HepG2 (cell line): Measurements from ENCODE around the gene SRI. TPM values are rescaled to one million over a fixed set of nuclear protein-coding genes. Genes with fewer than 3 reads are reported as not detected.
A peak's percentile ranks its signal among the peaks of the same experiment; 100 is the strongest.

Source experiments
- ARNT ChIP-seq: fragments of 450-650 bp; IDR thresholded peaks from 2 replicates; pipeline ENCODE4 v1.6.1; 2017
- ASH2L ChIP-seq: fragments of 300-600, 200-600 bp; sonication (generic); IDR thresholded peaks from 2 replicates; pipeline ENCODE4 v1.7.0; 2017; ENCODE audit warnings: low read depth, mild to moderate bottlenecking, moderate library complexity, mixed read lengths, low read length; ENCODE audit not compliant: insufficient read length
- CEBPG ChIP-seq: IDR thresholded peaks from 2 replicates; pipeline ENCODE4 v1.6.1; 2016
- CREB1 ChIP-seq, 2 experiments: fragments of 450-650 bp in 1 of 2; IDR thresholded peaks; 2 replicates each; pipeline ENCODE4 v1.6.1; 2016 to 2017; ENCODE audit warnings: control low read depth in 1 of 2, mild to moderate bottlenecking in 1 of 2, missing compliant biosample characterization in 1 of 2, missing genetic modification characterization in 1 of 2
- DNMT1 ChIP-seq: sonication (generic); formaldehyde crosslinking; IDR thresholded peaks from 2 replicates; pipeline ENCODE4 v1.5.1; 2020; ENCODE audit warnings: mild to moderate bottlenecking, missing genetic modification reagents
- HHEX ChIP-seq: IDR thresholded peaks from 2 replicates; pipeline ENCODE4 v1.6.1; 2016; ENCODE audit warnings: control low read depth
- HMG20B ChIP-seq: conservative IDR thresholded peaks from 2 replicates; pipeline ENCODE4 v1.6.1; 2016; ENCODE audit warnings: missing genetic modification reagents, missing compliant biosample characterization
- MBD4 ChIP-seq: IDR thresholded peaks from 2 replicates; pipeline ENCODE4 v1.6.1; 2012; ENCODE audit warnings: low read length, inconsistent platforms, borderline replicate concordance
- MIXL1 ChIP-seq: IDR thresholded peaks from 2 replicates; pipeline ENCODE4 v1.6.1; 2016
- NR2F1 ChIP-seq, 2 experiments: fragments of 450-650 bp in 1 of 2; formaldehyde crosslinking in 1 of 2; IDR thresholded peaks; 2 replicates each; pipeline versions ENCODE4 v1.5.0 to v1.6.1; 2016 to 2020; ENCODE audit warnings: mild to moderate bottlenecking in 1 of 2, missing compliant biosample characterization in 1 of 2, missing genetic modification reagents in 1 of 2, moderate library complexity in 1 of 2
- RXRB ChIP-seq: IDR thresholded peaks from 2 replicates; pipeline ENCODE4 v1.6.1; 2016; ENCODE audit warnings: borderline replicate concordance, missing genetic modification reagents, missing compliant biosample characterization
- SATB2 ChIP-seq: sonication (generic); formaldehyde crosslinking; IDR thresholded peaks from 2 replicates; pipeline ENCODE4 v1.5.0; 2020; ENCODE audit warnings: missing genetic modification reagents
- SKI ChIP-seq: fragments of 450-650 bp; IDR thresholded peaks from one replicate; pipeline ENCODE4 v1.6.1; 2018; ENCODE audit warnings: mild to moderate bottlenecking; ENCODE audit not compliant: partially characterized antibody
- SMAD3 ChIP-seq: sonication (generic); formaldehyde crosslinking; IDR thresholded peaks from 2 replicates; pipeline ENCODE4 v1.4.0; 2020; ENCODE audit warnings: missing genetic modification reagents
- SOX5 ChIP-seq: IDR thresholded peaks from 2 replicates; pipeline ENCODE4 v1.6.1; 2016; ENCODE audit warnings: borderline replicate concordance
- TARDBP ChIP-seq: sonication (generic); formaldehyde crosslinking; IDR thresholded peaks from 2 replicates; pipeline ENCODE4 v1.8.0; 2022; ENCODE audit warnings: mild to moderate bottlenecking, missing genetic modification reagents
- TIGD3 ChIP-seq: sonication (generic); formaldehyde crosslinking; IDR thresholded peaks from 2 replicates; pipeline ENCODE4 v1.5.1; 2020; ENCODE audit warnings: mild to moderate bottlenecking, missing genetic modification reagents, borderline replicate concordance
- ZNF503 ChIP-seq: sonication (generic); formaldehyde crosslinking; IDR thresholded peaks from 2 replicates; pipeline ENCODE4 v1.4.0; 2020; ENCODE audit warnings: missing genetic modification reagents
- ZNF547 ChIP-seq: sonication (generic); formaldehyde crosslinking; IDR thresholded peaks from 2 replicates; pipeline ENCODE4 v1.5.1; 2020; ENCODE audit warnings: mild to moderate bottlenecking, missing genetic modification reagents
- polyA plus RNA-seq, 8 experiments: library from polyadenylated mRNA; depleted of rRNA in 3 of 8; stranded (reverse) in 7 of 8; unstranded in 1 of 8; fragments of >200 nt; fragmentation: Illumina TruSeq in 4 of 8; extraction: Trizol in 4 of 8; gene quantifications; 2 replicates each; pipeline versions ENCODE4 v1.2.1 to v1.2.3, GENCODE V29; 2011 to 2016; ENCODE audit warnings: low read depth in 4 of 8, missing spikeins in 1 of 8, mixed read lengths in 1 of 8; ENCODE audit not compliant: insufficient read depth in 1 of 8
- total RNA-seq, 5 experiments: library from RNA; depleted of rRNA; stranded (reverse); fragments of >200 nt; fragmentation: Illumina TruSeq; extraction: Trizol; gene quantifications; 2 replicates each; pipeline ENCODE4 v1.2.3, GENCODE V29; 2016; ENCODE audit warnings: low read depth in 1 of 5
- TF ChIP-seq, protein P1 (sequence below): sonication (generic); formaldehyde crosslinking; IDR thresholded peaks from 2 replicates; pipeline ENCODE4 v1.8.0; 2022; ENCODE audit warnings: missing genetic modification reagents, mild to moderate bottlenecking, moderate library complexity, borderline replicate concordance
- TF ChIP-seq, protein P2 (sequence below): sonication (generic); formaldehyde crosslinking; conservative IDR thresholded peaks from 2 replicates; pipeline ENCODE4 v1.5.0; 2020; ENCODE audit warnings: missing genetic modification reagents
- TF ChIP-seq, protein P3 (sequence below): sonication (generic); formaldehyde crosslinking; IDR thresholded peaks from 2 replicates; pipeline ENCODE4 v1.8.0; 2022; ENCODE audit warnings: missing genetic modification reagents, low read depth, mild to moderate bottlenecking, borderline replicate concordance

SRI gene
- total and polyA plus RNA-seq, 2 of the 13 experiments (the other 11 are each of a cell fraction or from before 2014, with no cell fraction given), result 0.33 TPM; not detected in 1

DNA sequence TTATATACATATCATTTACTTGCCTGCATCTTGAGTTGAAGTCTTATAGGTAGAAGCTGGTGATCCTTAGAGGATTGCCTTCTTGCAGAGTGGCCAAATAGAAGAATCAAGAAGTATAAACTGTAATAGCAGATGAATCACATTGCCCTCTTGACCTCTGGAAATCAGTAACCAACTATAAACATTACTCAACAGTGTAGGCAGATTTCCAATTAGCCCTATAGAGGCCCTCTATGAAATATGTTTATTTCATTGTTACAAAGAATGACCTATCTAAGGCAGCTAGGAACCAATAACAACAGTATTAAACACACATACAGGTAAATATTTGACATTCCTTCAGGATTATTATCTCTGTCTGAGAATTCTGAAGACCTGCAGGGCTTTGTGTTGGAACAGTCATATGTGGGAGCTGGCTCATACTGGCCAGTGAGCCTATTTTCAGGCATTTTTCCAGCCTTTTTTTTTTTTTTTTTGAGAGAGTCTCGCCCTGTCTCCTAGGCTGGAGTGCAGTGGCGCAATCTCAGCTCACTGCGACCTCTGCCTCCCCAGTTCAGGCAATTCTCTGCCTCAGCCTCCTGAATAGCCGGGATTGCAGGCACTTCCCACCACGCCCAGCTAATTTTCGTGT, 7.2 kb upstream of the SRI start (continued):
- TF ChIP-seq, protein P1, sequence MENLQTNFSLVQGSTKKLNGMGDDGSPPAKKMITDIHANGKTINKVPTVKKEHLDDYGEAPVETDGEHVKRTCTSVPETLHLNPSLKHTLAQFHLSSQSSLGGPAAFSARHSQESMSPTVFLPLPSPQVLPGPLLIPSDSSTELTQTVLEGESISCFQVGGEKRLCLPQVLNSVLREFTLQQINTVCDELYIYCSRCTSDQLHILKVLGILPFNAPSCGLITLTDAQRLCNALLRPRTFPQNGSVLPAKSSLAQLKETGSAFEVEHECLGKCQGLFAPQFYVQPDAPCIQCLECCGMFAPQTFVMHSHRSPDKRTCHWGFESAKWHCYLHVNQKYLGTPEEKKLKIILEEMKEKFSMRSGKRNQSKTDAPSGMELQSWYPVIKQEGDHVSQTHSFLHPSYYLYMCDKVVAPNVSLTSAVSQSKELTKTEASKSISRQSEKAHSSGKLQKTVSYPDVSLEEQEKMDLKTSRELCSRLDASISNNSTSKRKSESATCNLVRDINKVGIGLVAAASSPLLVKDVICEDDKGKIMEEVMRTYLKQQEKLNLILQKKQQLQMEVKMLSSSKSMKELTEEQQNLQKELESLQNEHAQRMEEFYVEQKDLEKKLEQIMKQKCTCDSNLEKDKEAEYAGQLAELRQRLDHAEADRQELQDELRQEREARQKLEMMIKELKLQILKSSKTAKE (CRISPR knock-in tag), result 0 out of 2 replicates have a peak, but pooled peaks have one; percentile 29
- TF ChIP-seq CREB1 (IDR thresholded peaks at IDR 0.05) (no peak), CREB1 (CRISPR knock-in tag; IDR thresholded peaks at IDR 0.05) (peak; percentile 44; the same call in 1 of the 2 replicates), SOX5 (CRISPR knock-in tag) (peak; percentile 88; the same call in 1 of the 2 replicates), DNMT1 (CRISPR knock-in tag) (no peak), SMAD3 (CRISPR knock-in tag) (0 out of 2 replicates have a peak, but pooled peaks have one; percentile 24), ASH2L (peak; percentile 38), ZNF547 (CRISPR knock-in tag) (no peak), HHEX (CRISPR knock-in tag) (peak; percentile 94), ARNT (no peak), ZNF503 (CRISPR knock-in tag) (peak; percentile 87), TIGD3 (CRISPR knock-in tag) (no peak), CEBPG (CRISPR knock-in tag) (peak; percentile 75; the same call in 1 of the 2 replicates), SATB2 (no peak), TARDBP (CRISPR knock-in tag) (peak; percentile 20; the same call in 1 of the 2 replicates), SKI (peak; percentile 70), MIXL1 (peak; percentile 76), NR2F1 (CRISPR knock-in tag; IDR thresholded peaks at IDR 0.05) (peak; percentile 74 to 97), RXRB (CRISPR knock-in tag) (peak; percentile 48; the same call in 1 of the 2 replicates), MBD4 (peak; percentile 45; the same call in 1 of the 2 replicates), HMG20B (peak; percentile 84; the same call in 1 of the 2 replicates)
- TF ChIP-seq, protein P2, sequence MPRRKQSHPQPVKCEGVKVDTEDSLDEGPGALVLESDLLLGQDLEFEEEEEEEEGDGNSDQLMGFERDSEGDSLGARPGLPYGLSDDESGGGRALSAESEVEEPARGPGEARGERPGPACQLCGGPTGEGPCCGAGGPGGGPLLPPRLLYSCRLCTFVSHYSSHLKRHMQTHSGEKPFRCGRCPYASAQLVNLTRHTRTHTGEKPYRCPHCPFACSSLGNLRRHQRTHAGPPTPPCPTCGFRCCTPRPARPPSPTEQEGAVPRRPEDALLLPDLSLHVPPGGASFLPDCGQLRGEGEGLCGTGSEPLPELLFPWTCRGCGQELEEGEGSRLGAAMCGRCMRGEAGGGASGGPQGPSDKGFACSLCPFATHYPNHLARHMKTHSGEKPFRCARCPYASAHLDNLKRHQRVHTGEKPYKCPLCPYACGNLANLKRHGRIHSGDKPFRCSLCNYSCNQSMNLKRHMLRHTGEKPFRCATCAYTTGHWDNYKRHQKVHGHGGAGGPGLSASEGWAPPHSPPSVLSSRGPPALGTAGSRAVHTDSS (CRISPR knock-in tag), result no peak
- TF ChIP-seq, protein P3, sequence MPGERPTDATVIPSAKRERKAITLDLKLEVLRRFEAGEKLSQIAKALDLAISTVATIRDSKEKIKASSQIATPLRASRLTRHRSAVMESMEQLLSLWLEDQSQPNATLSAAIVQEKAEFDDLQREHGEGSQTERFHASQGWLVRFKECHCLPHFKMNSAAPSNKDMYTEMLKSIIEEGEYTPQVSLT (CRISPR knock-in tag), result no peak
